Stimulated activated CD8-positive, alpha-beta memory T cell treated with anti-CD3 and anti-CD28 coated beads, Interleukin-4, amount 100 ng/mL, for 24 hours (primary cell): ENCODE data around the gene DOCK4.

Experiments
- DNase-seq: peaks from one replicate; pipeline ENCODE4 v3.0.0-alpha.2; 2020; ENCODE audit warnings: low read depth

Gene DOCK4

GRCh38 chr7:112080978-112081377 lies 125.2 kb downstream of the DOCK4 start:
- DNase-seq = no peak

- DNase-seq = no peak
Observed at GRCh38 chr7:112080441-112080840, 125.8 kb downstream of the DOCK4 start.

- no peak for DNase-seq
Observed at GRCh38 chr7:112079673-112080072, 126.5 kb downstream of the DOCK4 start.

GRCh38 chr7:112079122-112079521 lies 127.1 kb downstream of the DOCK4 start:
- no peak for DNase-seq

- no peak for DNase-seq
Observed at GRCh38 chr7:112076324-112076723, 129.9 kb downstream of the DOCK4 start.

GRCh38 chr7:112074464-112074863 lies 131.7 kb downstream of the DOCK4 start:
- DNase-seq = no peak

- no peak for DNase-seq
Observed at GRCh38 chr7:112073530-112073929, 132.7 kb downstream of the DOCK4 start.

- DNase-seq = no peak
Observed at GRCh38 chr7:112072541-112073245, 133.5 kb downstream of the DOCK4 start.

- no peak for DNase-seq
Observed at GRCh38 chr7:112071856-112072255, 134.3 kb downstream of the DOCK4 start.

GRCh38 chr7:112070674-112071256 lies 135.4 kb downstream of the DOCK4 start:
- DNase-seq = no peak

- no peak for DNase-seq
Observed at GRCh38 chr7:112069879-112070321, 136.3 kb downstream of the DOCK4 start.

GRCh38 chr7:112068967-112069366 lies 137.2 kb downstream of the DOCK4 start:
- DNase-seq = no peak

GRCh38 chr7:112067632-112068540 lies 138.3 kb downstream of the DOCK4 start:
- DNase-seq = no peak

GRCh38 chr7:112067200-112067599 lies 139.0 kb downstream of the DOCK4 start:
- no peak for DNase-seq

GRCh38 chr7:112065758-112066157 lies 140.4 kb downstream of the DOCK4 start:
- no peak for DNase-seq

- DNase-seq = no peak
Observed at GRCh38 chr7:112064627-112065385, 141.4 kb downstream of the DOCK4 start.

- no peak for DNase-seq
Observed at GRCh38 chr7:112063974-112064373, 142.2 kb downstream of the DOCK4 start.

- DNase-seq = no peak
Observed at GRCh38 chr7:112061051-112061450, 145.1 kb downstream of the DOCK4 start.

GRCh38 chr7:112060625-112061024 lies 145.6 kb downstream of the DOCK4 start:
- DNase-seq = no peak

- DNase-seq = no peak
Observed at GRCh38 chr7:112059675-112060074, 146.5 kb downstream of the DOCK4 start.

- no peak for DNase-seq
Observed at GRCh38 chr7:112058686-112059085, 147.5 kb downstream of the DOCK4 start.

GRCh38 chr7:112056409-112056808 lies 149.8 kb downstream of the DOCK4 start:
- no peak for DNase-seq
